HepG2 (cell line): Measurements from ENCODE around the gene OR6V1. TPM values are rescaled to one million over a fixed set of nuclear protein-coding genes. Genes with fewer than 3 reads are reported as not detected.

ENCODE experiments used
- ATAC-seq: fragments of 200-7000 bp; cut with Tn5 transposase; 3 replicates; pipeline ENCODE4 v1.9.1; 2020; ENCODE audit warnings: mild to moderate bottlenecking, moderate library complexity
- BruUV-seq: library from RNA; stranded (reverse); fragments of 400-500 nt; replicated peaks from 2 replicates; lab custom pipeline; 2021; lab: Mats Ljungman, UMichigan
- CTCF ChIA-PET: fragments of 300-600 bp; formaldehyde crosslinking; extraction: SDS; loops from one replicate; lab custom pipeline; 2021; ENCODE audit warnings: low total read pairs, inconsistent platforms, low intra/inter-chr PET ratio; lab: Yijun Ruan, JAX
- POLR2A ChIA-PET: fragments of 350-600 bp; sonication (Branson Sonifier 250); formaldehyde crosslinking; loops from one replicate; lab custom pipeline; 2020; ENCODE audit warnings: antibody characterized with exemption, inconsistent platforms; lab: Yijun Ruan, JAX
- DNase-seq: peaks from one replicate; pipeline ENCODE4 v3.0.0-alpha.2; 2015; ENCODE audit warnings: low spot score
- FAIRE-seq: peaks from 3 replicates; lab custom pipeline; 2011; peaks lifted over from hg19 to GRCh38; lab: Jason Lieb, UNC
- H2AFZ ChIP-seq: one replicate; pipeline ENCODE4 v1.6.1; 2011; ENCODE audit warnings: low read length, inconsistent platforms
- H3K27ac ChIP-seq: fragments of 300-600 bp; 3 replicates; pipeline ENCODE4 v1.8.0; 2011; ENCODE audit warnings: mixed run types, mild to moderate bottlenecking, mixed read lengths, low read length, inconsistent platforms; ENCODE audit not compliant: insufficient read depth; ENCODE audit errors: extremely low read length
- H3K27me3 ChIP-seq, 2 experiments: fragments of 200-600 bp in 1 of 2; 2 replicates in 1 of 2; 3 replicates in 1 of 2; pipeline versions ENCODE4 v1.6.0 to v1.8.0; 2011; ENCODE audit warnings: low read length in 2 of 2, mild to moderate bottlenecking in 2 of 2, moderate library complexity in 2 of 2, inconsistent platforms in 1 of 2; ENCODE audit not compliant: insufficient read depth in 2 of 2, control insufficient read depth in 1 of 2
- H3K36me3 ChIP-seq, 2 experiments: fragments of 200-600 bp in 1 of 2; replicated peaks in 1 of 2; 2 replicates in 1 of 2; 3 replicates in 1 of 2; pipeline versions ENCODE4 v1.5.1 to v1.8.0; 2011; ENCODE audit warnings: low read length in 2 of 2, inconsistent platforms in 1 of 2; ENCODE audit not compliant: insufficient read depth in 2 of 2, control insufficient read depth in 1 of 2
- H3K4me1 ChIP-seq: 2 replicates; pipeline ENCODE4 v1.5.1; 2012; ENCODE audit warnings: low read length, inconsistent platforms; ENCODE audit not compliant: insufficient read depth
- H3K4me2 ChIP-seq: 2 replicates; pipeline ENCODE4 v1.6.0; 2011; ENCODE audit warnings: low read depth, low read length, inconsistent platforms
- H3K4me3 ChIP-seq, 3 experiments: fragments of 200-600 bp in 1 of 3; sonication (generic), shearing (Covaris generic) in 1 of 3; replicated peaks in 1 of 3; 2 replicates each; pipeline ENCODE4 v1.5.1; 2011 to 2016; ENCODE audit warnings: low read length in 3 of 3, inconsistent platforms in 2 of 3, low read depth in 2 of 3, mild to moderate bottlenecking in 2 of 3, control low read depth in 1 of 3, mixed read lengths in 1 of 3; ENCODE audit not compliant: insufficient read depth in 1 of 3
- H3K79me2 ChIP-seq: one replicate; pipeline ENCODE4 v1.6.1; 2011; ENCODE audit warnings: low read length, inconsistent platforms; ENCODE audit not compliant: insufficient read depth
- H3K9ac ChIP-seq: 2 replicates; pipeline ENCODE4 v1.6.0; 2011; ENCODE audit warnings: mild to moderate bottlenecking, low read depth, low read length, inconsistent platforms; ENCODE audit not compliant: insufficient read depth
- H3K9me3 ChIP-seq: 2 replicates; pipeline ENCODE4 v1.5.1; 2012; ENCODE audit warnings: mild to moderate bottlenecking, low read length
- H4K20me1 ChIP-seq: 2 replicates; pipeline ENCODE4 v1.6.0; 2011; ENCODE audit warnings: inconsistent platforms, mild to moderate bottlenecking, low read length, moderate library complexity; ENCODE audit not compliant: insufficient read depth
- HNF4G ChIP-seq, 2 experiments: sonication (generic) in 1 of 2; formaldehyde crosslinking in 1 of 2; IDR thresholded peaks; 2 replicates each; pipeline versions ENCODE4 v1.4.0 to v1.6.1; 2011 to 2020; ENCODE audit warnings: borderline replicate concordance in 2 of 2, low read depth in 2 of 2, mild to moderate bottlenecking in 2 of 2, low read length in 1 of 2, missing genetic modification reagents in 1 of 2, moderate library complexity in 1 of 2
- KDM2A ChIP-seq: sonication (generic); formaldehyde crosslinking; IDR thresholded peaks from 2 replicates; pipeline ENCODE4 v1.4.0; 2020; ENCODE audit warnings: low read depth, missing genetic modification reagents, borderline replicate concordance
- NPAS2 ChIP-seq: sonication (generic); formaldehyde crosslinking; IDR thresholded peaks from 2 replicates; pipeline ENCODE4 v1.8.0; 2022; ENCODE audit warnings: mild to moderate bottlenecking, missing genetic modification reagents, borderline replicate concordance
- RFX3 ChIP-seq: IDR thresholded peaks from 2 replicates; pipeline ENCODE4 v1.6.1; 2016; ENCODE audit warnings: missing biosample characterization, missing genetic modification reagents
- SYNCRIP ChIP-seq: fragments of 200-400 bp; formaldehyde crosslinking; IDR thresholded peaks from 2 replicates; pipeline ENCODE4 v1.6.1; 2018; ENCODE audit warnings: mild to moderate bottlenecking, low read depth, low read length; ENCODE audit not compliant: insufficient read depth
- TP53 ChIP-seq: sonication (generic); formaldehyde crosslinking; conservative IDR thresholded peaks from 2 replicates; pipeline ENCODE4 v1.4.0; 2020; ENCODE audit warnings: missing genetic modification reagents
- ZNF251 ChIP-seq: sonication (generic); formaldehyde crosslinking; IDR thresholded peaks from 2 replicates; pipeline ENCODE4 v1.9.0; 2021; ENCODE audit warnings: mild to moderate bottlenecking, missing genetic modification reagents
- ZNF33A ChIP-seq: sonication (generic); formaldehyde crosslinking; IDR thresholded peaks from 2 replicates; pipeline ENCODE4 v1.5.1; 2020; ENCODE audit warnings: missing genetic modification reagents, mild to moderate bottlenecking, moderate library complexity, borderline replicate concordance
- ZNF343 ChIP-seq: sonication (generic); formaldehyde crosslinking; IDR thresholded peaks from 2 replicates; pipeline ENCODE4 v1.4.0; 2020; ENCODE audit warnings: mild to moderate bottlenecking, missing genetic modification reagents
- ZNF547 ChIP-seq: sonication (generic); formaldehyde crosslinking; IDR thresholded peaks from 2 replicates; pipeline ENCODE4 v1.5.1; 2020; ENCODE audit warnings: mild to moderate bottlenecking, missing genetic modification reagents
- ZNF703 ChIP-seq: sonication (generic); formaldehyde crosslinking; IDR thresholded peaks from 2 replicates; pipeline ENCODE4 v1.5.1; 2020; ENCODE audit warnings: missing genetic modification reagents, mild to moderate bottlenecking, moderate library complexity, borderline replicate concordance
- ZNF75D ChIP-seq: sonication (generic); formaldehyde crosslinking; IDR thresholded peaks from 2 replicates; pipeline ENCODE4 v1.8.1; 2023; ENCODE audit warnings: missing genetic modification reagents, mild to moderate bottlenecking, borderline replicate concordance
- ZNF768 ChIP-seq: sonication (generic); formaldehyde crosslinking; IDR thresholded peaks from 2 replicates; pipeline ENCODE4 v1.4.0; 2020; ENCODE audit warnings: missing genetic modification reagents
- ZSCAN22 ChIP-seq: sonication (generic); formaldehyde crosslinking; IDR thresholded peaks from 2 replicates; pipeline ENCODE4 v1.4.0; 2020; ENCODE audit warnings: mild to moderate bottlenecking, missing genetic modification reagents
- WGBS: methylation state at CpG from one replicate; pipeline ENCODE4 v1.1.6; 2017; ENCODE audit warnings: low lambda C conversion rate; 5-methylcytosine and 5-hydroxymethylcytosine counted together
- in situ Hi-C: cut with HindIII; loops from 2 replicates; pipeline ENCODE4 v1.10.0; 2017; ENCODE audit warnings: low pct_unique_long_range_greater_than_20kb; ENCODE audit not compliant: extremely low pct_ligation_motif_present
- intact Hi-C: fragments of 100-400 bp; cut with micrococcal nuclease; formaldehyde crosslinking; loops from one replicate; pipeline ENCODE4 v1.10.0; 2022; ENCODE audit not compliant: unreplicated experiment
- polyA plus RNA-seq, 8 experiments: library from polyadenylated mRNA; depleted of rRNA in 3 of 8; stranded (reverse) in 7 of 8; unstranded in 1 of 8; fragments of >200 nt; fragmentation: Illumina TruSeq in 4 of 8; extraction: Trizol in 4 of 8; gene quantifications; 2 replicates each; pipeline versions ENCODE4 v1.2.1 to v1.2.3, GENCODE V29; 2011 to 2016; ENCODE audit warnings: low read depth in 4 of 8, missing spikeins in 1 of 8, mixed read lengths in 1 of 8; ENCODE audit not compliant: insufficient read depth in 1 of 8
- total RNA-seq, 5 experiments: library from RNA; depleted of rRNA; stranded (reverse); fragments of >200 nt; fragmentation: Illumina TruSeq; extraction: Trizol; gene quantifications; 2 replicates each; pipeline ENCODE4 v1.2.3, GENCODE V29; 2016; ENCODE audit warnings: low read depth in 1 of 5
- TF ChIP-seq, protein P1 (sequence below): sonication (generic); formaldehyde crosslinking; IDR thresholded peaks from 2 replicates; pipeline ENCODE4 v1.4.0; 2020; ENCODE audit warnings: mild to moderate bottlenecking, low read depth, missing genetic modification reagents
- TF ChIP-seq, protein P2 (sequence below): sonication (generic); formaldehyde crosslinking; IDR thresholded peaks from 2 replicates; pipeline ENCODE4 v1.5.1; 2020; ENCODE audit warnings: mild to moderate bottlenecking, missing genetic modification reagents, moderate library complexity
- TF ChIP-seq, protein P3 (sequence below): sonication (generic); formaldehyde crosslinking; IDR thresholded peaks from 2 replicates; pipeline ENCODE4 v1.5.0; 2020; ENCODE audit warnings: mild to moderate bottlenecking, missing genetic modification reagents, borderline replicate concordance

Gene OR6V1
- total and polyA plus RNA-seq, 2 of the 13 experiments (the other 11 are each of a cell fraction or from before 2014, with no cell fraction given): not detected

DNA sequence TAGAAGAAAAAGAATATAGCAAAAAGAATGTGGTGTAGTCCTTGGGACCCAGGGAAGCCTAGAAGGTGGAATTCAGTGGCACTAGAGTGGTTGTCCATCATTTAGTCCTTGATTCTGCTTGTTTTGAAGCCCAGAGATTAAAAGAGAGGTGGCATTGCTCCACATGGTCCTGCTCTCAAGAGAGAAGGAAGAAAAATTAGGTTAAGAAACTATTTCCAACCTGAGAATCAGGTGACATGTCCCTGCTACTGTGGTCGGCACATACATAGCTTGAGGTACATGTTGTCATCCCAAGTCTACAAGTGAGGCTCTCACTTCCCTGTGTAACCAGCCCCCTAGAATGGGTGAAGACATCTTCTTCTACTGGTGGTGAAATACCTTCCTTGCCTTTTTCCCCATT is 25.1 kb upstream of the OR6V1 start, which contains the start of gene OR9A2:
Gene OR9A2 (minus strand): TSS at position 101 of the 400 bp plus-strand sequence. CDS start 0 bp downstream, at position 101.
- no peak for ATAC-seq
- intact Hi-C loops (no loop called here), in situ Hi-C loops (no loop called here)
- Histone ChIP-seq H3K9me3 (no peaks in the 10 kb centered on the region), H3K4me1 (no peaks in the 10 kb centered on the region), H3K4me3 (no peak within 1 kb of the TSS), H4K20me1 (no peaks in the 10 kb centered on the region), H3K79me2 (no peaks in the 10 kb centered on the region), H3K27me3 (no peaks in the 10 kb centered on the region), H3K36me3 (no peaks in the 10 kb centered on the region), H3K27ac (no peak within 1 kb of the TSS), H3K9ac (no peak within 1 kb of the TSS), H3K4me2 (no peak within 1 kb of the TSS), H2AFZ (no peak within 1 kb of the TSS)
- no TSS peak for BruUV-seq
- no peak for FAIRE-seq
- CTCF ChIA-PET: no interaction called here
- 25% methylated on average over 1 of the region's 1 CpG for WGBS
- DNase-seq: no peak
- POLR2A ChIA-PET: no interaction called here
- TF ChIP-seq ZNF33A (CRISPR knock-in tag) (no peak), SYNCRIP (no peak), ZNF703 (no peak), ZNF343 (CRISPR knock-in tag) (no peak), ZNF547 (CRISPR knock-in tag) (no peak), ZNF75D (CRISPR knock-in tag) (no peak), ZNF768 (CRISPR knock-in tag) (no peak), NPAS2 (CRISPR knock-in tag) (no peak), RFX3 (CRISPR knock-in tag) (no peak), ZNF251 (CRISPR knock-in tag) (no peak), ZSCAN22 (CRISPR knock-in tag) (no peak), TP53 (CRISPR knock-in tag) (no peak), KDM2A (CRISPR knock-in tag) (no peak), HNF4G (IDR thresholded peaks at IDR 0.05; ENCODE audit: borderline replicate concordance, low read depth, low read length) (no peak), HNF4G (CRISPR knock-in tag; IDR thresholded peaks at IDR 0.05; ENCODE audit: borderline replicate concordance, low read depth) (no peak)
- TF ChIP-seq, protein P1, sequence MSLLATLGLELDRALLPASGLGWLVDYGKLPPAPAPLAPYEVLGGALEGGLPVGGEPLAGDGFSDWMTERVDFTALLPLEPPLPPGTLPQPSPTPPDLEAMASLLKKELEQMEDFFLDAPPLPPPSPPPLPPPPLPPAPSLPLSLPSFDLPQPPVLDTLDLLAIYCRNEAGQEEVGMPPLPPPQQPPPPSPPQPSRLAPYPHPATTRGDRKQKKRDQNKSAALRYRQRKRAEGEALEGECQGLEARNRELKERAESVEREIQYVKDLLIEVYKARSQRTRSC: no peak
- TF ChIP-seq, protein P2, sequence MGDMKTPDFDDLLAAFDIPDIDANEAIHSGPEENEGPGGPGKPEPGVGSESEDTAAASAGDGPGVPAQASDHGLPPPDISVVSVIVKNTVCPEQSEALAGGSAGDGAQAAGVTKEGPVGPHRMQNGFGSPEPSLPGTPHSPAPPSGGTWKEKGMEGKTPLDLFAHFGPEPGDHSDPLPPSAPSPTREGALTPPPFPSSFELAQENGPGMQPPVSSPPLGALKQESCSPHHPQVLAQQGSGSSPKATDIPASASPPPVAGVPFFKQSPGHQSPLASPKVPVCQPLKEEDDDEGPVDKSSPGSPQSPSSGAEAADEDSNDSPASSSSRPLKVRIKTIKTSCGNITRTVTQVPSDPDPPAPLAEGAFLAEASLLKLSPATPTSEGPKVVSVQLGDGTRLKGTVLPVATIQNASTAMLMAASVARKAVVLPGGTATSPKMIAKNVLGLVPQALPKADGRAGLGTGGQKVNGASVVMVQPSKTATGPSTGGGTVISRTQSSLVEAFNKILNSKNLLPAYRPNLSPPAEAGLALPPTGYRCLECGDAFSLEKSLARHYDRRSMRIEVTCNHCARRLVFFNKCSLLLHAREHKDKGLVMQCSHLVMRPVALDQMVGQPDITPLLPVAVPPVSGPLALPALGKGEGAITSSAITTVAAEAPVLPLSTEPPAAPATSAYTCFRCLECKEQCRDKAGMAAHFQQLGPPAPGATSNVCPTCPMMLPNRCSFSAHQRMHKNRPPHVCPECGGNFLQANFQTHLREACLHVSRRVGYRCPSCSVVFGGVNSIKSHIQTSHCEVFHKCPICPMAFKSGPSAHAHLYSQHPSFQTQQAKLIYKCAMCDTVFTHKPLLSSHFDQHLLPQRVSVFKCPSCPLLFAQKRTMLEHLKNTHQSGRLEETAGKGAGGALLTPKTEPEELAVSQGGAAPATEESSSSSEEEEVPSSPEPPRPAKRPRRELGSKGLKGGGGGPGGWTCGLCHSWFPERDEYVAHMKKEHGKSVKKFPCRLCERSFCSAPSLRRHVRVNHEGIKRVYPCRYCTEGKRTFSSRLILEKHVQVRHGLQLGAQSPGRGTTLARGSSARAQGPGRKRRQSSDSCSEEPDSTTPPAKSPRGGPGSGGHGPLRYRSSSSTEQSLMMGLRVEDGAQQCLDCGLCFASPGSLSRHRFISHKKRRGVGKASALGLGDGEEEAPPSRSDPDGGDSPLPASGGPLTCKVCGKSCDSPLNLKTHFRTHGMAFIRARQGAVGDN: no peak
- TF ChIP-seq, protein P3, sequence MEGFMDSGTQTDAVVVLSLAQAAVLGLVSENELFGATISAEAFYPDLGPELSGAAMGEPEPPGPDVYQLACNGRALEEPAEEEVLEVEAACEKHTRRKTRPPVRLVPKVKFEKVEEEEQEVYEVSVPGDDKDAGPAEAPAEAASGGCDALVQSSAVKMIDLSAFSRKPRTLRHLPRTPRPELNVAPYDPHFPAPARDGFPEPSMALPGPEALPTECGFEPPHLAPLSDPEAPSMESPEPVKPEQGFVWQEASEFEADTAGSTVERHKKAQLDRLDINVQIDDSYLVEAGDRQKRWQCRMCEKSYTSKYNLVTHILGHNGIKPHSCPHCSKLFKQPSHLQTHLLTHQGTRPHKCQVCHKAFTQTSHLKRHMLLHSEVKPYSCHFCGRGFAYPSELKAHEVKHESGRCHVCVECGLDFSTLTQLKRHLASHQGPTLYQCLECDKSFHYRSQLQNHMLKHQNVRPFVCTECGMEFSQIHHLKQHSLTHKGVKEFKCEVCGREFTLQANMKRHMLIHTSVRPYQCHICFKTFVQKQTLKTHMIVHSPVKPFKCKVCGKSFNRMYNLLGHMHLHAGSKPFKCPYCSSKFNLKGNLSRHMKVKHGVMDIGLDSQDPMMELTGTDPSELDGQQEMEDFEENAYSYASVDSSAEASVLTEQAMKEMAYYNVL (CRISPR knock-in tag): no peak
